ENCODE data around the gene TEKT3. TPM values are rescaled to one million over a fixed set of nuclear protein-coding genes. Genes with fewer than 3 reads are reported as not detected.
A peak's percentile ranks its signal among the peaks of the same experiment; 100 is the strongest.

Gene TEKT3
- total RNA-seq, 1 donor from 2014 or later = not detected

GRCh38 chr17:15266325-15267125, 74.9 kb downstream of the TEKT3 start:
- Histone ChIP-seq H3K4me1 (peaks cover 0 to 2% of the 10 kb centered on the region in 2 donors), H3K27ac (no peak overlapping the region), H3K4me3 (no peak overlapping the region), H3K9me3 (no peaks in the 10 kb centered on the region), H3K27me3 (no peaks in the 10 kb centered on the region), H3K36me3 (no peaks in the 10 kb centered on the region)
- TF ChIP-seq CTCF (IDR thresholded peaks at IDR 0.05) = no peak
- DNase-seq (ENCODE audit: low spot score in 2 of 2) = no peak
- intact Hi-C loops (cut with DNase I) = no loop called here

- Histone ChIP-seq H3K27me3 (no peaks in the 10 kb centered on the region), H3K4me1 (peaks cover 0 to 2% of the 10 kb centered on the region in 2 donors), H3K36me3 (no peaks in the 10 kb centered on the region), H3K9me3 (no peaks in the 10 kb centered on the region), H3K27ac (peak within 1 kb of the TSS in 1 of 2 donors; percentile 16), H3K4me3 (peak within 1 kb of the TSS in 1 of 2 donors; percentile 9)
- no peak for DNase-seq (ENCODE audit: low spot score in 2 of 2)
- intact Hi-C loops (cut with DNase I) = no loop called here
- no peak for TF ChIP-seq CTCF (IDR thresholded peaks at IDR 0.05)
Measured at GRCh38 chr17:15265131-15265530, 76.3 kb downstream of the TEKT3 start, which contains the start of gene PMP22. PMP22 (minus strand) TSS chr17:15265326; CDS start chr17:15260727, 4,599 bp downstream.

GRCh38 chr17:15264542-15264941, 76.9 kb downstream of the TEKT3 start:
- intact Hi-C loops (cut with DNase I) = no loop called here
- DNase-seq (ENCODE audit: low spot score in 2 of 2) = no peak
- Histone ChIP-seq H3K4me1 (peaks cover 0 to 5% of the 10 kb centered on the region in 2 donors), H3K27me3 (no peaks in the 10 kb centered on the region), H3K27ac (peak overlapping the region in 1 of 2 donors; percentile 16), H3K9me3 (no peaks in the 10 kb centered on the region), H3K4me3 (peak overlapping the region in 1 of 2 donors; percentile 9), H3K36me3 (no peaks in the 10 kb centered on the region)
- TF ChIP-seq CTCF (IDR thresholded peaks at IDR 0.05) = no peak

- peaks cover 5 to 7% of the 10 kb centered on the region in 2 donors for H3K36me3 ChIP-seq
- no peak for TF ChIP-seq CTCF (IDR thresholded peaks at IDR 0.05)
- H3K4me1 ChIP-seq = peaks cover 0 to 14% of the 10 kb centered on the region in 2 donors
- DNase-seq (ENCODE audit: low spot score in 2 of 2) = no peak
- H3K27ac ChIP-seq = peak overlapping the region; percentile 98 to 99
- no peaks in the 10 kb centered on the region for H3K27me3 ChIP-seq
- H3K9me3 ChIP-seq = no peaks in the 10 kb centered on the region
- intact Hi-C loops (cut with DNase I) = loop anchor here (1.0 kb wide), 1 partner anchor 147 kb away; no protein-coding TSS in a partner anchor
- peak overlapping the region; percentile 82 to 94 for H3K4me3 ChIP-seq
Measured at GRCh38 chr17:15263680-15264079, 77.7 kb downstream of the TEKT3 start.

- TF ChIP-seq CTCF (IDR thresholded peaks at IDR 0.05) = no peak
- peak; percentile 84 to 96 for DNase-seq (ENCODE audit: low spot score in 2 of 2)
- intact Hi-C loops (cut with DNase I) = loop anchor here (1.0 kb wide), 1 partner anchor 147 kb away; no protein-coding TSS in a partner anchor
Measured at GRCh38 chr17:15263206-15263579, 78.2 kb downstream of the TEKT3 start.

More at GRCh38 chr17:15263206-15263579, 78.2 kb downstream of the TEKT3 start:
- H3K4me1 ChIP-seq = peaks cover 2 to 18% of the 10 kb centered on the region in 2 donors
- no peaks in the 10 kb centered on the region for H3K27me3 ChIP-seq
- H3K36me3 ChIP-seq = peaks cover 10 to 12% of the 10 kb centered on the region in 2 donors
- no peaks in the 10 kb centered on the region for H3K9me3 ChIP-seq
- H3K27ac ChIP-seq = peak overlapping the region; percentile 98 to 99
- peak overlapping the region; percentile 82 to 94 for H3K4me3 ChIP-seq

Measured in ascending aorta (tissue), 2 donors.